Fibroblast of the conjunctiva (primary cell): ENCODE measurements around the gene ADAMTS2.
"Not testable (repeated sequence)": the region's sequence is repeated elsewhere in the genome, so short reads cannot be mapped to it uniquely, and the experiment has no call there.

ENCODE experiments used
- DNase-seq: peaks from one replicate; pipeline ENCODE4 v3.0.0-alpha.2; 2010; ENCODE audit warnings: low read depth

Gene ADAMTS2

GRCh38 chr5:179325296-179326031, 19.8 kb downstream of the ADAMTS2 start:
- DNase-seq = no peak

- no peak for DNase-seq
Measured at GRCh38 chr5:179324760-179325295, 20.4 kb downstream of the ADAMTS2 start.

- DNase-seq = not testable (repeated sequence)
Measured at GRCh38 chr5:179324316-179324715, 20.9 kb downstream of the ADAMTS2 start.

GRCh38 chr5:179323026-179323870, 22.0 kb downstream of the ADAMTS2 start:
- DNase-seq = no peak

GRCh38 chr5:179322071-179323025, 22.9 kb downstream of the ADAMTS2 start:
- DNase-seq = no peak

GRCh38 chr5:179321206-179321987, 23.9 kb downstream of the ADAMTS2 start:
- no peak for DNase-seq

- DNase-seq = no peak
Measured at GRCh38 chr5:179319741-179320281, 25.4 kb downstream of the ADAMTS2 start.

- no peak for DNase-seq
Measured at GRCh38 chr5:179319123-179319522, 26.1 kb downstream of the ADAMTS2 start.

GRCh38 chr5:179318221-179318955, 26.9 kb downstream of the ADAMTS2 start:
- no peak for DNase-seq

- no peak for DNase-seq
Measured at GRCh38 chr5:179317411-179318220, 27.6 kb downstream of the ADAMTS2 start.

- DNase-seq = no peak
Measured at GRCh38 chr5:179316982-179317381, 28.3 kb downstream of the ADAMTS2 start.

GRCh38 chr5:179316111-179316551, 29.1 kb downstream of the ADAMTS2 start:
- DNase-seq = no peak

GRCh38 chr5:179315356-179315890, 29.8 kb downstream of the ADAMTS2 start:
- no peak for DNase-seq

- no peak for DNase-seq
Measured at GRCh38 chr5:179314606-179315355, 30.5 kb downstream of the ADAMTS2 start.

- DNase-seq = peak; percentile 87
Measured at GRCh38 chr5:179313849-179314521, 31.3 kb downstream of the ADAMTS2 start.

- no peak for DNase-seq
Measured at GRCh38 chr5:179312557-179313235, 32.6 kb downstream of the ADAMTS2 start.

- DNase-seq = no peak
Measured at GRCh38 chr5:179311581-179311980, 33.7 kb downstream of the ADAMTS2 start.
